HepG2 (cell line): ENCODE data around the gene KANK4. TPM values are rescaled to one million over a fixed set of nuclear protein-coding genes. Genes with fewer than 3 reads are reported as not detected.

Experiments
- ATAC-seq: fragments of 200-7000 bp; cut with Tn5 transposase; 3 replicates; pipeline ENCODE4 v1.9.1; 2020; ENCODE audit warnings: mild to moderate bottlenecking, moderate library complexity
- BruUV-seq: library from RNA; stranded (reverse); fragments of 400-500 nt; replicated peaks from 2 replicates; lab custom pipeline; 2021; lab: Mats Ljungman, UMichigan
- CTCF ChIA-PET: fragments of 300-600 bp; formaldehyde crosslinking; extraction: SDS; loops from one replicate; lab custom pipeline; 2021; ENCODE audit warnings: low total read pairs, inconsistent platforms, low intra/inter-chr PET ratio; lab: Yijun Ruan, JAX
- POLR2A ChIA-PET: fragments of 350-600 bp; sonication (Branson Sonifier 250); formaldehyde crosslinking; loops from one replicate; lab custom pipeline; 2020; ENCODE audit warnings: antibody characterized with exemption, inconsistent platforms; lab: Yijun Ruan, JAX
- DNase-seq: peaks from one replicate; pipeline ENCODE4 v3.0.0-alpha.2; 2015; ENCODE audit warnings: low spot score
- FAIRE-seq: peaks from 3 replicates; lab custom pipeline; 2011; peaks lifted over from hg19 to GRCh38; lab: Jason Lieb, UNC
- H2AFZ ChIP-seq: one replicate; pipeline ENCODE4 v1.6.1; 2011; ENCODE audit warnings: low read length, inconsistent platforms
- H3K27ac ChIP-seq: fragments of 300-600 bp; 3 replicates; pipeline ENCODE4 v1.8.0; 2011; ENCODE audit warnings: mixed run types, mild to moderate bottlenecking, mixed read lengths, low read length, inconsistent platforms; ENCODE audit not compliant: insufficient read depth; ENCODE audit errors: extremely low read length
- H3K27me3 ChIP-seq, 2 experiments: fragments of 200-600 bp in 1 of 2; 2 replicates in 1 of 2; 3 replicates in 1 of 2; pipeline versions ENCODE4 v1.6.0 to v1.8.0; 2011; ENCODE audit warnings: low read length in 2 of 2, mild to moderate bottlenecking in 2 of 2, moderate library complexity in 2 of 2, inconsistent platforms in 1 of 2; ENCODE audit not compliant: insufficient read depth in 2 of 2, control insufficient read depth in 1 of 2
- H3K36me3 ChIP-seq, 2 experiments: fragments of 200-600 bp in 1 of 2; replicated peaks in 1 of 2; 2 replicates in 1 of 2; 3 replicates in 1 of 2; pipeline versions ENCODE4 v1.5.1 to v1.8.0; 2011; ENCODE audit warnings: low read length in 2 of 2, inconsistent platforms in 1 of 2; ENCODE audit not compliant: insufficient read depth in 2 of 2, control insufficient read depth in 1 of 2
- H3K4me1 ChIP-seq: 2 replicates; pipeline ENCODE4 v1.5.1; 2012; ENCODE audit warnings: low read length, inconsistent platforms; ENCODE audit not compliant: insufficient read depth
- H3K4me2 ChIP-seq: 2 replicates; pipeline ENCODE4 v1.6.0; 2011; ENCODE audit warnings: low read depth, low read length, inconsistent platforms
- H3K4me3 ChIP-seq, 3 experiments: fragments of 200-600 bp in 1 of 3; sonication (generic), shearing (Covaris generic) in 1 of 3; replicated peaks in 1 of 3; 2 replicates each; pipeline ENCODE4 v1.5.1; 2011 to 2016; ENCODE audit warnings: low read length in 3 of 3, inconsistent platforms in 2 of 3, low read depth in 2 of 3, mild to moderate bottlenecking in 2 of 3, control low read depth in 1 of 3, mixed read lengths in 1 of 3; ENCODE audit not compliant: insufficient read depth in 1 of 3
- H3K79me2 ChIP-seq: one replicate; pipeline ENCODE4 v1.6.1; 2011; ENCODE audit warnings: low read length, inconsistent platforms; ENCODE audit not compliant: insufficient read depth
- H3K9ac ChIP-seq: 2 replicates; pipeline ENCODE4 v1.6.0; 2011; ENCODE audit warnings: mild to moderate bottlenecking, low read depth, low read length, inconsistent platforms; ENCODE audit not compliant: insufficient read depth
- H3K9me3 ChIP-seq: 2 replicates; pipeline ENCODE4 v1.5.1; 2012; ENCODE audit warnings: mild to moderate bottlenecking, low read length
- H4K20me1 ChIP-seq: 2 replicates; pipeline ENCODE4 v1.6.0; 2011; ENCODE audit warnings: inconsistent platforms, mild to moderate bottlenecking, low read length, moderate library complexity; ENCODE audit not compliant: insufficient read depth
- ARID3A ChIP-seq: IDR thresholded peaks from 2 replicates; pipeline ENCODE4 v1.6.1; 2012; ENCODE audit warnings: low read depth, low read length, improper control_type of control experiment
- ETS1 ChIP-seq: sonication (generic); formaldehyde crosslinking; IDR thresholded peaks from 2 replicates; pipeline ENCODE4 v1.4.0; 2020; ENCODE audit warnings: missing genetic modification reagents
- MAZ ChIP-seq, 2 experiments: sonication (generic) in 1 of 2; formaldehyde crosslinking in 1 of 2; IDR thresholded peaks; 2 replicates each; pipeline versions ENCODE4 v1.5.0 to v1.6.1; 2012 to 2020; ENCODE audit warnings: low read depth in 2 of 2, mild to moderate bottlenecking in 2 of 2, borderline replicate concordance in 1 of 2, improper control_type of control experiment in 1 of 2, low read length in 1 of 2, missing genetic modification reagents in 1 of 2, moderate library complexity in 1 of 2
- ZNF20 ChIP-seq: sonication (generic); formaldehyde crosslinking; IDR thresholded peaks from 2 replicates; pipeline ENCODE4 v1.4.0; 2020; ENCODE audit warnings: mild to moderate bottlenecking, moderate library complexity, missing genetic modification reagents
- WGBS: methylation state at CpG from one replicate; pipeline ENCODE4 v1.1.6; 2017; ENCODE audit warnings: low lambda C conversion rate; 5-methylcytosine and 5-hydroxymethylcytosine counted together
- in situ Hi-C: cut with HindIII; loops from 2 replicates; pipeline ENCODE4 v1.10.0; 2017; ENCODE audit warnings: low pct_unique_long_range_greater_than_20kb; ENCODE audit not compliant: extremely low pct_ligation_motif_present
- intact Hi-C: fragments of 100-400 bp; cut with micrococcal nuclease; formaldehyde crosslinking; loops from one replicate; pipeline ENCODE4 v1.10.0; 2022; ENCODE audit not compliant: unreplicated experiment
- polyA plus RNA-seq, 8 experiments: library from polyadenylated mRNA; depleted of rRNA in 3 of 8; stranded (reverse) in 7 of 8; unstranded in 1 of 8; fragments of >200 nt; fragmentation: Illumina TruSeq in 4 of 8; extraction: Trizol in 4 of 8; gene quantifications; 2 replicates each; pipeline versions ENCODE4 v1.2.1 to v1.2.3, GENCODE V29; 2011 to 2016; ENCODE audit warnings: low read depth in 4 of 8, missing spikeins in 1 of 8, mixed read lengths in 1 of 8; ENCODE audit not compliant: insufficient read depth in 1 of 8
- total RNA-seq, 5 experiments: library from RNA; depleted of rRNA; stranded (reverse); fragments of >200 nt; fragmentation: Illumina TruSeq; extraction: Trizol; gene quantifications; 2 replicates each; pipeline ENCODE4 v1.2.3, GENCODE V29; 2016; ENCODE audit warnings: low read depth in 1 of 5

Gene KANK4
- total and polyA plus RNA-seq, 2 of the 13 experiments (the other 11 are each of a cell fraction or from before 2014, with no cell fraction given): 16.1 to 25.7 TPM

GRCh38 chr1:62364721-62365120 is 45.5 kb upstream of the KANK4 start:
- Histone ChIP-seq H3K9me3 (peaks cover 6% of the 10 kb centered on the region; the same call in 1 of the 2 replicates), H3K27me3 (no peaks in the 10 kb centered on the region), H3K36me3 (no peaks in the 10 kb centered on the region), H3K79me2 (no peaks in the 10 kb centered on the region), H3K4me2 (no peak overlapping the region), H3K27ac (no peak overlapping the region), H3K4me3 (no peak overlapping the region), H4K20me1 (no peaks in the 10 kb centered on the region), H3K4me1 (peaks cover 27% of the 10 kb centered on the region), H2AFZ (no peak overlapping the region), H3K9ac (no peak overlapping the region)
- ATAC-seq: no peak
- no peak for FAIRE-seq
- 0 out of 2 replicates have a peak, but pooled peaks have one; percentile 33 for TF ChIP-seq ARID3A
- TF ChIP-seq ETS1 (CRISPR knock-in tag): no peak
- BruUV-seq: no TSS peak
- in situ Hi-C loops: no loop called here
- CTCF ChIA-PET: no interaction called here
- intact Hi-C loops: no loop called here
- POLR2A ChIA-PET: no interaction called here
- DNase-seq: peak; percentile 20

GRCh38 chr1:62362926-62363325 is 43.7 kb upstream of the KANK4 start:
- no TSS peak for BruUV-seq

More at GRCh38 chr1:62362926-62363325, 43.7 kb upstream of the KANK4 start:
- Histone ChIP-seq H3K79me2 (no peaks in the 10 kb centered on the region), H3K36me3 (no peaks in the 10 kb centered on the region), H2AFZ (no peak overlapping the region), H3K4me3 (no peak overlapping the region), H3K27ac (no peak overlapping the region), H4K20me1 (no peaks in the 10 kb centered on the region), H3K9me3 (peaks cover 6% of the 10 kb centered on the region; the same call in 1 of the 2 replicates), H3K27me3 (no peaks in the 10 kb centered on the region), H3K4me1 (peaks cover 31% of the 10 kb centered on the region)
- ChIA-PET CTCF (no interaction called here), POLR2A (no interaction called here)
- WGBS: 53% methylated on average over 3 of the region's 3 CpGs
- in situ Hi-C loops (no loop called here), intact Hi-C loops (no loop called here)
- no peak for ATAC-seq
- TF ChIP-seq ZNF20 (CRISPR knock-in tag) (no peak), MAZ (IDR thresholded peaks at IDR 0.05; ENCODE audit: borderline replicate concordance, low read depth, low read length) (no peak), MAZ (CRISPR knock-in tag; IDR thresholded peaks at IDR 0.05; ENCODE audit: low read depth) (no peak)
- TF ChIP-seq, all 625 proteins: peak for 0
- FAIRE-seq: no peak
- Histone ChIP-seq H3K9ac (no peak overlapping the region), H3K4me2 (no peak overlapping the region)
- no peak for DNase-seq
